Medulla oblongata (tissue), 1 donor: ENCODE data around the gene LYPLAL1.
"Not testable (repeated sequence)": the region's sequence is repeated elsewhere in the genome, so short reads cannot be mapped to it uniquely, and the experiment has no call there.

Source experiments
- DNase-seq: peaks from one replicate; pipeline ENCODE4 v3.0.0-alpha.2; 2015; ENCODE audit errors: extremely low spot score

LYPLAL1 gene

DNA sequence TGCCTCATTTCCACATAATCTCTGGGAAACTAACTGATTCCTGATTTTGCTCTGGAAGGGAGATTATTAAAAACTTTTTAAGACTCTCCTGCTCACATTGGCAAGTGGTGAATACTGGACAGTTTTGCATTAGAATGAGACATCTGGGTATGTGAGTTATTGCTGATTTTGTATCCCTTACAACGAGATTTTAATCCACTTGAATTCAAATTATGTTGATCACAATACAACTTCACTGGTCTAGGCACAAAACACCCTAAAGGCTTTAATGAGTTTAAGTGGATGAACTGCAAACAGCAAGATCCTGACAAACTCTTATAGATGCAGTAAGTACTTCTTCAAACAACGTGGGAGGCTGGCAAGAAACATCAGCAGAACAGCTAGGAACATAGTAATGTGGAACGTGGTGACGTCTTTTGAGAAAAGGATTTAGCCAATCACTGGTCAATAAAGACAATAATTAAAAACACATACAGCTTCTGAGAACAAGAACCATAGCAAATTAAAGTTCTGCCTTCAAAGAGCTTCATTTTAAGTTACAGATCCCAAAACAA is 10.2 kb upstream of the LYPLAL1 start:
- DNase-seq, result no peak

DNA sequence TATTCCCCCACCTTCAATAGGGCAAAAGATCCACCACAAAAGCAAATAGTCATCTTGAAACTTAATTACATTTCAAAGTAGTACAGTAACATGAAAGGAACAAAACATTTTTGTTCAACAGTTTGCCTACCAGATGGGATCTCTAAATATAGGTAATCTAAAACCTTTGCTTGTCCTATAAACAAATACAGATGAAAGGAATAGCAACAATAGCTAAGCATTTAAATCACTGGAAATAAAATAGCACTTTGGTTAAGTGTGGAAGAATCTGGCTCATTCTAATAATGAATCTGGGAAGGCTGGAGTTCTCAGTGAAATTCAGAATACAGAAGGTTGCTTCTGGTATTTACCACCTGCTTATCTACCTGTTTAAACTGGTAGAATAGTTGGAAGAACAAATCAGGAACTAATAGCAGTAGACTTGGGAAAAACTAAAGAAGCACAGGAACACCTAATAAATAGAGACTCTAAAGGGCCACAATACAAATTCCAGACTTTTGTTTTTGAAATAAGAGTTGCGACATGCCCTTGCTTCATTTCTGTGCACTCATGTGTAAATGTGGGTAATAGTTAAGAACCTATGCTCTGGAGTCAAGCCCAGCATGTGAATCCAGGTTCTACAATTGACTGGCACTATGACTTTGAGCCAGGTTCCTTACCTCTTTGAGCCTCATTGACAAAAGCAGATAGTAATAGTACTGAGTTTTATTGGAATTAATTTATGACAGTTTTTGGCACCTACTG is 2.3 kb upstream of the LYPLAL1 start:
- DNase-seq, result no peak

DNA sequence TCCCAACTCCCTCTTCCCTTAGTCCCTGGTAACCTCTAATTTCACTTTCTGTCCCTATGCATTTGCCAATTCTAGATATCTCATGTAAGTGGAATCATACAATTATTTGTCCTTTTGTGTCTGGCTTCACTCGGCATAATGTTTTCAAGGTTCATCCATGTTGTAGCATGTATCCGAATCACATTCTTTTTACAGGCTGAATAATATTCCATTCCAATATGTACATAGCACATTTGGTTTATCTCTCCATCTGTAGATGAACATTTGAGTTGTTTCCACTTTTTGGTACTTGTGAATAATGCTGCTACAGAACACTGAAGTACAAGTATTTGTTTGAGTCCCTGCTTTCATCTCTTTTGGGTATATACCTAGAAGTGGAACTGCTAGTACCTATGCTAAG is 857 bp upstream of the LYPLAL1 start:
- DNase-seq, result no peak

DNA sequence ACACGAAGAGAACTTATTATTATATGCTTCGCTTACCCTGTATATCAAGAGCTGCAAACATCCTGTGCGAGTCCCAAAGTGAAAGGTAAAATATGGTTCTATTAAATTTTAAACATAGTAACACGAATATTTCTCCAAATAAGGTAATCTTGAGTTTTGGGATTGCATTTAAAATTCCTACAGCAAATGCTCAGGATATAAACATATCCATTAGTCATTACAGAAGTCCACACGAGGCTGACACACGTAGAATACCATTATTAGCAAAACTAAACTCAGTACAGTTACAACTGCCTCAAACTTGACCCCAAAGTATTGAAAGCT is 282 bp upstream of the LYPLAL1 start:
- no peak for DNase-seq

DNA sequence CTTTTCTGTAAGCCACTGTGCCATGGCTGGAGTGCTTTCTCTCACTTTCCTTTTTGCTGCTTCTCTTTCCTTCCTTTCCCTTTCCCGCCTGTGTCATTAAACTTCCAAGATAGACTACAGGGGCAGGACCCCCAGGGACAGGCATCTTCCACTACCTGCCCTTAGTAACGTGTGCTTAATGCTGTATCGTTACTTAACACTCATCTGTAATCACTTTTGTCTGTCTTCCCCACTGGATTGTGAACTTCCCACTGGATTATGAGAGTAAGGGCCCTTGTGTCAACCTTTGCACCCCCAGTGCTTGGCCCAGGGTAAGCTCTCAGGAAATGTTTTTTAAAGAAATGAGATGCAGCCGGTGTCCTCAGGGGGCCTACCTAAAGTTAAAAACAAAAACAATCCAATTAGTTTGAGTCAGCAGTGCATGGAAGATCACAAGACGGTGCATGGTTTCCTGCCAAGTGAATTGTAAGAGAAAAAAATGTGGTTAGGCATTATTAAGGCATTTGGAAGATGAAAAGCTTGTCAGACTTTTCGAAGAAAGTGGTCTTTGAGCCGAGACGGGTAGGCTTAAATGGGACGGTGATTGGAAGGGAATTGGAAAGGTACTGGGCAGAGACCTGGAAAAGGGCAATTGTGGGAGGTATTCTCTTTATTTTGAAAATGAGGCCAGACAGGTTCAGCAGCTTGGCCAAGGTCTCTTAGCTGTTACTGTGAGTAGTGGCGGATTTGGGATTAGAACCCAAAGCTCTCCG is 958 bp downstream of the LYPLAL1 start:
- peak; percentile 64 for DNase-seq

DNA sequence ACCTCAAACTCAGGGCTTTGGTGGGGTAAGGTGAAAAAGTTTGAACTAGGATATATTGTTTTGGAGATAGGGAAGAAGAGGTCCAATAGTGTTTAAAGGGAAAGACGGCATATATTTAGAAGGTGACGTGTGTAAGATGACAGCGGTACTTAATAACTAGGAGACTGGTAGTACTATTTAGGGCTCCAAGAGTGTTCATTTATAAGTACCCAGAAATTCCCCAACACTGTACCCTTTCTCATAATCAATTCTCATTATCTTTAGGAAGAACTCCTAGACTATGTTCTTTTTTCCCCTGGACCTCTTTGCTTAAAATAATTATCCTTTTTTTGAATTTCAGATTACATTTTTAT is 1.5 kb downstream of the LYPLAL1 start:
- no peak for DNase-seq

DNA sequence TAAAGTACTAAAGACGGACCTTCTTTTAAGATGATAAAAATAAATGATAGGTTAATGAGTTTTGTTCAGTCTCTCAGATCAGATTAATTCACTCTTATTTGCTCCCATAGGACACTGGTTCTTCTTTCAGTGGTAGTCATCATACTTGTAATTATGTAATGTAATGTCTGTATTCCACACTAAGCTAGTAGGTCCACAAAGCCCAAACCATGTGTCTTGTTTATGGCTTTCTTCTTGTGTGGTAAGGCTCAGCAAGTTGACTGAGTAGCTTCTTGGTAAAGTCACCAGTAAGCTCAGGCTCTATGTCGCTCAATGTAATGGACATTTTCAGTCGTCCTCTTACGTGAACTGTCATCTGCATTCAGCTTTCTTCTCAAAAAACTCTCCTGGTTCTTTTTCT is 2.5 kb downstream of the LYPLAL1 start:
- no peak for DNase-seq

DNA sequence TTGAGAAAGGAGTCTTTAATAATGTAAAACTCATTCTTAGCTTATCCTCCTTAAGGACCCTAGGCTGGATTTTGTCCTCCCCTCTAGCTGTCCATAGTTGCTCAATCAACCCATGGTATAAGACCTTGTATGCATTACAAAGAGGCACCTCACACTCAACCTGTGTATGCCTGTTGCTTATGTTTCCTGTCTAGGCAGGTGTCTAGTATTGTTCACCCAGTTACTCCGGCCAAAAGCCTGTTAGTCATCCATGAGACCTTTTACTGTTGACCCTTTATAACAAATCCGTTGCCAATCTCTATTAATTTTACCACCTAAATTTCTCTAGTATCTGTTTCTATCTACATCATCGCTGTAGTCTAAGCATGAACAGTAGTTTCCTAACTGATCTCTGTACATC is 3.7 kb downstream of the LYPLAL1 start:
- no peak for DNase-seq

DNA sequence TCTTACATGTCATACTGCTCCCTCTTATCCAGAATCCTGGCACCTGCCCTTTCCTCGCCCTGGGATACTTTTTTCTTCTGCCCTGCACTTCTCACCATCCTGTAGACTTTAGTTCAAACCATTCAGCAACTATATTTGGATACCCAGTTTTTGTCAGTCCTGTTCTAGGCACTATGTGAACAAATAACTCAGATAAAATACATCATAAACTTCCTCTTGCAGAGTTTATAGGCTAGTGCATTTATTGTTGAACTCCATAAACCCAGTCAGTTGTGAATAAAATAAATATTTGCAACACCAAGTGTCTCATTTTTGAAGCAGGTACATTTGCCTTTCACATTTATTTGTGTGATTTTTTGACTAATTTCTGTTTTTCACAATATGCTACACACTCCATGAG is 4.3 kb downstream of the LYPLAL1 start:
- DNase-seq, result no peak

DNA sequence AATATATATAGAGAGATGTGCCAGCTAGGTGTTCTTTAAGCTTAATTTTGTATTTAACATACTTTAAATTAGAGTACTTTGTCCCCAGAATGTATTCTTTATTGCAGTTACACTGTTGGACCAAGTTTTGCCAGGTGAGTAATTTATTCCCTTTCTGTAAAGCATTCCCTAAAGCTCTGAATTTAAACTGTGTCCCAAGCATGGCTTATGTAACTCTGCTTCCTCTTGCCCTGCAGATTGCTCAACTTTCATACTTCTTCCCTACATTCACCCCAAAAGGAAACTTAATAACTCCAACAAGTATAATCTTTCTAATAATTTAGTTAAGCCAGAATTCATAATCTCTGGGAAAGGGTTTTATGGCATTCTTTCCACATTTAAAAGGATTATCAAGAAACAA is 5.6 kb downstream of the LYPLAL1 start:
- no peak for DNase-seq

DNA sequence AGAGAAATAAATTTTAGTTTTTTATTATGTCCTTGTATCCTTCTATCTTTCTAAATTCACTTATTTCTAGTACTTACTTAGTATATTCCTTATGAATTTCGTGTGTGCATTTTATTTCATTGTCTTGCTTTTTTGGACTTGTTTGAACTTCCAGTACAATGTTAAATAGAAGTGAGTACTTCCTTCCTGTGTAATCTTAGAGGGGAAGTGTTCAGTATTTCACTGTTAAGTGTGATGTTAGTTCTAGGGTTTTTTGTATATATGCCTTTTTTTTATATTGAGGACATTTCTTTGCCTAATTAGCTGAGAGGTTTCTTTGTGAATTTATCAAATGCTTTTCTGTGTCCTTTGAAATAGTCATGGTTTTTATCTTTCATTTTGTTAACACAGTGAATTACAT is 10.7 kb downstream of the LYPLAL1 start:
- no peak for DNase-seq

DNA sequence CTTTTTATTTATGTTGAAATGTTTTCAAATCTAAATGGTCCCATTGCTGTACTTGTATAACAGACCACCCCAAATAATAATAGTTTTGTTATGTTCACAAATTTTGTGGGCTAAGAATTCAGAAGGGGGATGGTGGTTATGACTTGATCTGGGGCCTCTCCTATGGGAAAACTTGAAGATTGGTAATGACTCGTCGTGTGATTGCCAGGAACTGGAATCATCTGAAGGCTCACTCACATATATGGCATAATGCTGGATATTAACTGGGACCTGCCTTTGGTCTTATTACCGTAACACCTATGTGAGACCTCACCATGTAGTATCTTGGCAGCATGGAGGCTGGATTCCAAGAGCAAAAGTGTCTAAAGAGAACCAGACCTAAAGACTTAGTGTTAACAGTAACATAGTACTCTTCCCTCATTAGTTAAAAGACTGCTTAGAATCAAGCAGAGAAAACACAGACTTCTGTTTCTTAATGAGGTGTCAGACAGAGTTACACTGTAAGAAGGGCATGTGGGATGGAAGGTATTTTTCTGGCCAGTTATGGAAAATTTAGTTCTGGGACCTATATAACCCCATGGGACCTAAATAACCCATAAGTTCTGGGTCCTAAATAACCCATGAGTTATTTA is 11.9 kb downstream of the LYPLAL1 start:
- DNase-seq, result no peak

DNA sequence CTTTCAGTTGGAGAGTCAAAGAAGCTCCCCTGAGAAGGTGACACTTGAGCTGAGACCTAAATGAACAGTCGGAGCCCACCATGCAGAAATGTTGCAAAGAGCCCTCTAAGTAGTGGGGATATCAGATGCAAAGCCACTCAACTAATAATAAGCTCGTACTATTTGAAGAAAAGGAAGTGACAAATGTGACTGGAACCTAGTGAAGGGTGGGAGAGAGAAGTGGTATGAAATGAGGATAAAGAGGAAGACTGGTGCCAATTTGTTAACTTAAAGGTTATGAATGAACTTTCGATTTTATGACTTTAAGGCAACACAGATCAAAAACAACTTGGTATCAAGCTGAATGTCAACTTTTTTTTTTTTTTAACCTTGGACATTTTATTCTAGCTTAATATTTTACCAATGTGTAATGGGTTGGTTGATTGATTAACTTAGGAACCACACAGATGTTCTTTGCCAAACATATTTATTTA is 14.7 kb downstream of the LYPLAL1 start:
- peak; percentile 33 for DNase-seq

DNA sequence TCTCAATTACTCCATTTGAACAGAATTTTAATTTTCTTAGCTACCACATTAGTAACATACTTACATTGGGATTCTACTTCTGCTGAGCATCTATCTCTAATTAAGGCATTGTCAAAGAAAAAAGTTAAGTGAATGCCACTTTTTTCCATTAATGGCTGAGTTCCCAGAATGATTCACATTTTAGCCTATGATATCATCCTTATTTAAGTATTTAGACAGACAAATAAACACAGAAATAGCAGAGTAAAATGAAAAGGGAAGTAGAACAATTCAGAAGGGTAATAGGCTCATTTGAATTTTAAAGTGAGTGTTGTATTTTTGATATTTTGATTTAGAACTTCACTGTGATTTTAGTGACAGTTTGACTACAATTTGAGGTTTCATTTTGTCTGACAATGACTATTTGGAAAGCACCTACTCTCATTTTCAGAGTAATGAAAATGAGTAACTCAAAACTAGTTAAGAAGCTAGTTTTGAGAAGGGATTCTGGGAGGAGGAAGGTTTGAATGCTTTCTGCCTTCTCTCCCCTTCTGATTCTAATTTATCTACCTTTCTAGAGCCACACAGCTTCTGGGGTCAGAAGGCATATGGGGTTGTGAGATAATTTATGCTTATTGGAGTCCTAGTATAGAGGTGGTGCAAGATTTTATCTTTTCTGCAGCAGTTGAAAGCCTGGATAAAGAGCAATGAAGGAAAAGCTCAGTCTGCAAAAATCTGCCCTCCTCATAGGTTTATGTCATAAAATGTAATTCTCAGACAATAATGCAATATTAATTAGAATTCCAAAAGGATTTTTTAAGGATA is 15.5 kb downstream of the LYPLAL1 start:
- peak; percentile 45 for DNase-seq

DNA sequence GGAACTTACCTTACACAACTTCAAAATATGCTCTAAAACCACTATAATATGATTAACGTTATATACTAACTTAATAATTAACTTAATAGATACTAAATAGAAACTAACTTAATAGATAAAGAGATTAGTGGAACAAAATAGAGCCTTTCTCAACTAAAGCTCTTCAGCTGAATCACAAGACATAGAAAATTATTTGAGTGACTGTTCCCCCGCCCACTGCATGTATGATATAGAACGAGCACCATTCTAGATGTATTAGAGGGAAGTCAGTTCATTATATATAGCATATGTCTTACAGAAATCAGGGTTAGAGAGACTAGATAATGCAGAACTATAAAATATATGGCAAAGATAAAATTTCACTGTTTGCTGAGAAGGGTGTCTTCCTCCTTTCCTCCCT is 16.3 kb downstream of the LYPLAL1 start:
- DNase-seq, result no peak

DNA sequence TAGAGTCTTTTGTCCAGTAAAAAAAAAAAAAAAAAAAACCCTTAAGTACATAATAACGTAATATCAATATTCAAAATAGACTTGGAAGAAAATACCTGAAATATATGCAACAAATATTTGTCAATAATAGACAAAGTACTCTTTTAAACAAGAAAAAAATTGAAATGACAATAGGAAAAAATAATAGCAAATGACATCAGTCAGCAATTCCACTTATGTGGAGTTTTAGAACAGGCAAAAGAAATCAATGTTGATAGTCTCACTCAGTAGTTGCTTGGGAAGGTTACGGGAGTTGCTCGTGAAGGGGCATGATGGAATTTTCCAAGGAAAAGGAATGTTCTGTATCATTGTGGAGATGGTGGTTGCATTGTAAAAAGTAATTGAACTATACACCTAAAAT is 16.9 kb downstream of the LYPLAL1 start:
- DNase-seq, result no peak

DNA sequence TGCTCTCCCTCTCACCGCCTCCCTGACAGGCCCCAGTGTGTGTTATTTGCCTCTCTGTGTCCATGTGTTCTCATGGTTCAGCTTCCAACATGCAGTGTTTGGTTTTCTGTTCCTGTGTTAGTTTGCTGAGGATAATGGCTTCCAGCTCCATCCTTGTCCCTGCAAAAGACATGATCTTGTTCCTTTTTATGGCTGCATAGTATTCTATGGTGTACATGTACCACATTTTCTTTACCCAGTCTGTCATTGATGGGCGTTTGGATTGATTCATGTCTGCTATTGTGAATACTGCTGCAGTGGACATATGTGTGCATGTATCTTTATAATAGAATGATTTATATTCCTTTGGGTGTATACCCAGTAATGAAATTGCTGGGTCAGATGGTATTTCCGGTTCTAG is 22.2 kb downstream of the LYPLAL1 start:
- DNase-seq, result not testable (repeated sequence)

DNA sequence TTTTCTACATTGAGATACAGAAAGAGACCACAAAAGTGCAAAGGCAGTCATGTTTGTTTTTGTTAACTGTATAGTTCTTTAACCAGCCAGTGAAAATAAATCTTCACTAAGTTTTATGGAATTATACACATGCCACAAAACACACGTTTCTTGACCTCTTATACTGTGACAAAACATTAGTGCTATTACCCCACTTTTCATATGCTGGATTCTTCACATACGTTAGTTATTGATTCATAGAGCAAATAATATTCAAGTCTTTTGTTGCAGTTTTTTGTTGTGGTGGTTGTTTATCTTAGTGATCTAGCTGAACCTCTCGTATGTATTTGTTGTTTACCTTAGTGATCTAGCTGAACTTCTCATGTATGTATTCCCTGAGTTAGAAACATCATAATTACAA is 28.0 kb downstream of the LYPLAL1 start:
- no peak for DNase-seq

DNA sequence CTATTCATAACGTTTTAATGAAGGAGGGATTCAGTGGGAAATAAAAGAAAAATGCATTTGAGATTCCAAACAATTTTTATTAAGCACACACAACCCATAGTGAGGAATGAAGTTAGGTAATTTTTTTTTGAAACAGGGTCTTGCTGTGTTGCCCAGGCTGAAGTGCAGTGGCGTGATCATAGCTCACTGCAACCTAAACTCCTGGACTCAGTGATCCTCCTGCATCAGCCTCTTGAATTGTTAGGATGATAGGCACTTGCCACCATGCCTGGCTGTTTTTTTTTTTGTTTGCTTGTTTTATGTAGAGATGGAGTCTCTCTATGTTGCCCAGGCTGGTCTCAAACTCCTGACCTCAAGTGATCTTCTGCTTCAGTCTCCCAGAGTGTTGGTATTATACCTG is 28.9 kb downstream of the LYPLAL1 start:
- no peak for DNase-seq

DNA sequence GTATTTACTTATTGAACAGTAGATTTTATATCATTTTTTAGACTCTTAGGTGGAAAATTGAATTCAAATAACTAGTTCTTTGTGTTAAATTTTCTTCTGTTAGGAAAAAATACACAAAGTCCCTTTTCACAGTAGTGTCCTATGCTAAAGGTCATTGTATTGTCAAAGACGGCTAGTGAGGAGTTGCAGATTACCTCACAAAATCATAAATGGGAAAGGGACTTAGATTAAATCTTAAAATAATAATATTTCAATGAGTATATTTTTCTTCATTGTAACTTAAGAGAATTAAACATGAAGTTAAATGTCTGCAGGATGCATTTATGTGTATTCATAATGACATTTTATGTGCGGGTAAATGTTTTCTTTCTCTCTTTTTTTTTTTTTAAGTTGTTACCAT is 32.7 kb downstream of the LYPLAL1 start:
- DNase-seq, result no peak

DNA sequence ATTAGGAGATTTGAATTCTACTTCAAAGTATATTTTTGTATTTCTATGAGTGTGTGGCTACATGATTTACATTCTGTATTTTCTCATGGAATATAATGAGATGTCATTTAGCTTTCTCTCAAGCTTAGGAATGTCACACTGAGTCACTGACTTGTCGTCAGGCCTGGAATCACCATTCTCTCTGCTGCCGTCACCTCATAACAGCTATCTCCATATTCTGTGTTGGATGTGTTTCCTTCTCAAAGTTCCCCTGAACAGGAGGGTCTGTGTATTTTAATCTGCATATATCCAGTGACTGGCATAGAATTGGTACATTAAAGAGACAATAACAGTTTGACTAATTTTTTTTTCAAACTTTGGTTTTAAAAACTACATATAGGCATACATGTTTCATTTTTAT is 35.9 kb downstream of the LYPLAL1 start:
- no peak for DNase-seq

DNA sequence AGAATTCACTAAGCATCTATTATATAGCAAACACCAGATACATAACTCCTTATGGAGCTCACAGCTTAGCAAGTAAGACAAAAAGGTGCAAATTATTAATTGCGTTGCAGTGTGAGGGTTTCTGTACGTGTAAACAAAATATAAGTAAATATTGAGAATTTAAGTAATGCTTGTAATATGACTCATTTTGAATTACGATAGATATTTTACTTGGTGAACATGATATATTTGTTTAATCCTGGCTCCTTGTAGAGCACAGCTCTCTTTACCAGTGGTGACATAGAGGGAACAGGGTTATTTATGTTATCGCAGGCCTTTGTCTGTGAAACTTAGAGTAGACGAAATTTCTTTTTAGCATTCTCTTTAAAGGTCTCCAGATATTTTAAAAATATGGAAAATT is 36.4 kb downstream of the LYPLAL1 start:
- DNase-seq, result no peak
